H1 (cell line): ENCODE data around the gene ADGRG1. TPM values are rescaled to one million over a fixed set of nuclear protein-coding genes. Genes with fewer than 3 reads are reported as not detected.

Experiments used
- CTCF ChIA-PET: fragments of 300-600 bp; sonication (Branson Sonifier 250); formaldehyde crosslinking; loops from one replicate; lab custom pipeline; 2021; ENCODE audit not compliant: partially characterized antibody; lab: Charles Lee
- POLR2A ChIA-PET: fragments of 300-600 bp; sonication (Branson Sonifier 250); formaldehyde crosslinking; loops from one replicate; lab custom pipeline; 2021; ENCODE audit warnings: inconsistent platforms; ENCODE audit not compliant: partially characterized antibody; lab: Charles Lee
- DNase-seq, 2 experiments: peaks; one replicate each; pipeline versions ENCODE4 v3.0.0 to v3.0.0-alpha.2; 2010 to 2022; ENCODE audit warnings: low spot score in 2 of 2, low read depth in 1 of 2, mixed read lengths in 1 of 2
- FAIRE-seq: peaks from 2 replicates; lab custom pipeline; 2011; peaks lifted over from hg19 to GRCh38; lab: Jason Lieb, UNC
- H2AFZ ChIP-seq: 2 replicates; pipeline ENCODE4 v1.8.1; 2012; ENCODE audit warnings: low read length, inconsistent platforms
- H2AK5ac ChIP-seq: 2 replicates; pipeline ENCODE4 v1.6.1; 2013; ENCODE audit warnings: low read depth, low read length
- H2BK120ac ChIP-seq: replicated peaks from 2 replicates; pipeline ENCODE3; 2013; ENCODE audit warnings: low read depth, low read length, inconsistent platforms
- H2BK12ac ChIP-seq: 2 replicates; pipeline ENCODE4 v1.6.1; 2013; ENCODE audit warnings: low read depth, low read length
- H2BK15ac ChIP-seq: 2 replicates; pipeline ENCODE4 v1.6.1; 2013; ENCODE audit warnings: low read length
- H2BK20ac ChIP-seq: 2 replicates; pipeline ENCODE4 v1.6.1; 2013; ENCODE audit warnings: low read length
- H2BK5ac ChIP-seq: 2 replicates; pipeline ENCODE4 v1.6.1; 2013; ENCODE audit warnings: low read depth, low read length
- H3K14ac ChIP-seq: 2 replicates; pipeline ENCODE4 v1.6.1; 2013; ENCODE audit warnings: inconsistent platforms; ENCODE audit not compliant: insufficient read length
- H3K18ac ChIP-seq: 2 replicates; pipeline ENCODE4 v1.6.1; 2013; ENCODE audit warnings: low read length; ENCODE audit errors: extremely low read depth
- H3K23ac ChIP-seq: 2 replicates; pipeline ENCODE4 v1.6.1; 2013; ENCODE audit warnings: inconsistent platforms; ENCODE audit not compliant: insufficient read length
- H3K23me2 ChIP-seq: 2 replicates; pipeline ENCODE4 v1.6.1; 2013; ENCODE audit warnings: low read depth, low read length
- H3K27ac ChIP-seq: 2 replicates; pipeline ENCODE4 v1.6.1; 2011; ENCODE audit warnings: low read depth, low read length, inconsistent platforms
- H3K27me3 ChIP-seq, 4 experiments: replicated peaks in 1 of 4; 1 replicate in 1 of 4; 2 replicates in 3 of 4; pipeline versions ENCODE4 v1.6.1 to v1.8.1; 2011 to 2013; ENCODE audit warnings: low read length in 3 of 4, mild to moderate bottlenecking in 3 of 4, inconsistent platforms in 2 of 4, mixed read lengths in 2 of 4, moderate library complexity in 1 of 4; ENCODE audit not compliant: control insufficient read depth in 3 of 4, insufficient read depth in 3 of 4; ENCODE audit errors: extremely low read depth in 1 of 4
- H3K36me3 ChIP-seq, 4 experiments: 2 replicates each; pipeline versions ENCODE4 v1.6.1 to v1.8.1; 2011 to 2013; ENCODE audit warnings: mild to moderate bottlenecking in 4 of 4, low read length in 3 of 4, moderate library complexity in 2 of 4, control low read depth in 1 of 4, inconsistent platforms in 1 of 4; ENCODE audit not compliant: insufficient read depth in 4 of 4, control insufficient read depth in 2 of 4
- H3K4ac ChIP-seq: replicated peaks from 2 replicates; pipeline ENCODE3; 2013; ENCODE audit warnings: low read length, low read depth, mixed read lengths, inconsistent platforms; ENCODE audit not compliant: insufficient read length
- H3K4me1 ChIP-seq, 4 experiments: replicated peaks in 1 of 4; 1 replicate in 1 of 4; 2 replicates in 3 of 4; pipeline versions ENCODE4 v1.6.1 to v1.8.1; 2011 to 2013; ENCODE audit warnings: low read length in 3 of 4, inconsistent platforms in 2 of 4, mixed read lengths in 1 of 4; ENCODE audit not compliant: insufficient read depth in 4 of 4, control insufficient read depth in 3 of 4
- H3K4me2 ChIP-seq, 2 experiments: 2 replicates each; pipeline versions ENCODE4 v1.6.1 to v1.8.1; 2011 to 2013; ENCODE audit warnings: low read depth in 2 of 2, low read length in 2 of 2, control low read depth in 1 of 2, inconsistent platforms in 1 of 2, mild to moderate bottlenecking in 1 of 2; ENCODE audit not compliant: insufficient read depth in 1 of 2
- H3K4me3 ChIP-seq, 4 experiments: fragments of 200-600, 300-600 bp in 1 of 4; sonication (generic), shearing (Covaris generic), sonication (Bioruptor Twin) in 1 of 4; 2 replicates each; pipeline versions ENCODE4 v1.5.1 to v1.8.1; 2011 to 2016; ENCODE audit warnings: low read length in 4 of 4, low read depth in 3 of 4, control low read depth in 2 of 4, inconsistent platforms in 2 of 4, mild to moderate bottlenecking in 2 of 4, mixed read lengths in 1 of 4, moderate library complexity in 1 of 4; ENCODE audit not compliant: insufficient read depth in 2 of 4; ENCODE audit errors: extremely low read depth in 1 of 4
- H3K56ac ChIP-seq: replicated peaks from 2 replicates; pipeline ENCODE3; 2013; ENCODE audit warnings: low read depth, mild to moderate bottlenecking, mixed read lengths, low read length, inconsistent platforms; ENCODE audit not compliant: insufficient read length
- H3K79me1 ChIP-seq: 2 replicates; pipeline ENCODE4 v1.6.1; 2013; ENCODE audit warnings: low read depth, low read length, control low read depth
- H3K79me2 ChIP-seq, 2 experiments: 2 replicates each; pipeline versions ENCODE4 v1.6.1 to v1.8.1; 2012 to 2013; ENCODE audit warnings: low read length in 2 of 2, mild to moderate bottlenecking in 2 of 2, inconsistent platforms in 1 of 2; ENCODE audit not compliant: insufficient read depth in 2 of 2, control insufficient read depth in 1 of 2
- H3K9ac ChIP-seq, 4 experiments: replicated peaks in 1 of 4; 1 replicate in 1 of 4; 2 replicates in 3 of 4; pipeline versions ENCODE4 v1.6.1 to v1.8.1; 2011 to 2013; ENCODE audit warnings: low read depth in 3 of 4, low read length in 3 of 4, control low read depth in 2 of 4, mild to moderate bottlenecking in 2 of 4, moderate library complexity in 2 of 4, inconsistent platforms in 1 of 4; ENCODE audit errors: extremely low read depth in 1 of 4
- H3K9me3 ChIP-seq, 2 experiments: 2 replicates each; pipeline versions ENCODE4 v1.6.1 to v1.8.1; 2012 to 2013; ENCODE audit warnings: mild to moderate bottlenecking in 2 of 2, moderate library complexity in 2 of 2, control low read depth in 1 of 2, inconsistent platforms in 1 of 2, low read depth in 1 of 2, low read length in 1 of 2, mixed read lengths in 1 of 2; ENCODE audit not compliant: insufficient read depth in 2 of 2
- H4K20me1 ChIP-seq, 2 experiments: replicated peaks in 1 of 2; 2 replicates each; pipeline versions ENCODE3 to v1.8.1; 2011 to 2013; ENCODE audit warnings: inconsistent platforms in 2 of 2, low read length in 2 of 2, mild to moderate bottlenecking in 1 of 2; ENCODE audit not compliant: insufficient read depth in 2 of 2, control insufficient read depth in 1 of 2
- H4K5ac ChIP-seq: 2 replicates; pipeline ENCODE4 v1.6.1; 2013; ENCODE audit warnings: low read length, low read depth, mixed read lengths, inconsistent platforms; ENCODE audit not compliant: insufficient read length
- H4K8ac ChIP-seq: 2 replicates; pipeline ENCODE4 v1.8.0; 2013; ENCODE audit warnings: mild to moderate bottlenecking, moderate library complexity, low read length, inconsistent platforms; ENCODE audit not compliant: insufficient read depth; ENCODE audit errors: extremely low read depth
- H4K91ac ChIP-seq: replicated peaks from 2 replicates; pipeline ENCODE3; 2013; ENCODE audit warnings: low read length, mixed read lengths, inconsistent platforms; ENCODE audit not compliant: insufficient read length
- ASH2L ChIP-seq: fragments of 200-600, 300-600 bp; sonication (generic); IDR thresholded peaks from one replicate; pipeline ENCODE4 v1.7.1; 2017; ENCODE audit warnings: low read length
- SP4 ChIP-seq: IDR thresholded peaks from 2 replicates; pipeline ENCODE4 v1.6.1; 2012; ENCODE audit warnings: low read length, inconsistent platforms
- WGBS, 2 experiments: shearing (Covaris generic) in 1 of 2; methylation state at CpG; one replicate each; pipeline versions ENCODE4 v1.1.6 to v1.1.7; 2013 to 2015; ENCODE audit warnings: low lambda C conversion rate in 2 of 2, mixed read lengths in 2 of 2, inconsistent platforms in 1 of 2, low coverage in 1 of 2, missing lambda C conversion rate in 1 of 2; ENCODE audit not compliant: insufficient replicate concordance in 2 of 2, insufficient coverage in 1 of 2, insufficient read length in 1 of 2; ENCODE audit errors: extremely low coverage in 1 of 2, missing lambda C conversion rate in 1 of 2; 5-methylcytosine and 5-hydroxymethylcytosine counted together
- polyA plus RNA-seq, 7 experiments: library from polyadenylated mRNA; depleted of rRNA in 3 of 7; stranded (reverse) in 5 of 7; unstranded in 2 of 7; fragments of >200 nt in 5 of 7; fragments of 200-250 nt in 2 of 7; gene quantifications; 1 replicate in 5 of 7; 2 replicates in 1 of 7; 4 replicates in 1 of 7; pipeline versions ENCODE4 v1.2.1 to v1.2.3, GENCODE V29; 2011 to 2013; ENCODE audit warnings: missing spikeins in 2 of 7, mixed read lengths in 2 of 7
- total RNA-seq: library from RNA; stranded (reverse); fragmentation: NEBNext Ultra II Directional; extraction: Animal tissue kit (Norgen Biotek cat#: 25700); gene quantifications from 2 replicates; pipeline ENCODE4 v1.2.1, GENCODE V29; 2021

Gene ADGRG1
- total and polyA plus RNA-seq, 2 of the 8 experiments (the other 6 are each of a cell fraction or from before 2014, with no cell fraction given): 1.3 to 2.6 TPM

DNA sequence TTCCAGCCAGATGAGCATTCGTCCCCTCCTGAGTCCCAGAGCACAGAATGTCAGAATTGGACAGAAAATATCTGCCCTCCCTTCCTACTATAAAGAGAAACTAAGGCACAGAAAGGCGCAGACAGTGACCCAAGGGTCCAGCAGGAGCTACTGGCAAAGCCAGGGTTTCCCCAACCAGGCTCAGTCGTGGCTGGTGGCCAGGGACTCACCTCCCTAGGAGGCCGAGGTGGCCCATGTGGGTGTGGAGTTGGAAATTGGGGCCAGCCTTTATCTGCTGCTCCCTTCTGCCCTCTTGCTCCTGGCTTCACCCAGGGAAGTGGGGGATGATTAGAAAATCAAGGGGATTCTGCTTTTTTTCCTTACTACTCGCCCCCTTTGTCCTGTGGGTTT, 67.2 kb downstream of the ADGRG1 start:
- FAIRE-seq: no peak
- Histone ChIP-seq H3K9ac (no peak overlapping the region), H2BK15ac (no peak overlapping the region), H2AK5ac (no peak overlapping the region), H3K4ac (no peak overlapping the region), H2BK20ac (no peak overlapping the region), H3K79me2 (no peaks in the 10 kb centered on the region), H3K18ac (no peak overlapping the region), H2BK12ac (no peak overlapping the region), H3K14ac (no peak overlapping the region), H3K23ac (no peak overlapping the region), H4K20me1 (no peaks in the 10 kb centered on the region), H3K36me3 (no peaks in the 10 kb centered on the region), H2BK120ac (no peak overlapping the region), H3K27me3 (no peaks in the 10 kb centered on the region), H3K4me2 (no peak overlapping the region), H4K8ac (no peak overlapping the region), H3K4me1 (no peaks in the 10 kb centered on the region; a peak in 1 of 7 replicates), H3K79me1 (no peaks in the 10 kb centered on the region), H4K5ac (no peak overlapping the region), H3K23me2 (0 out of 2 replicates have a peak, but pooled peaks cover 2% of the 10 kb centered on the region), H2BK5ac (no peak overlapping the region), H2AFZ (no peak overlapping the region), H3K56ac (no peak overlapping the region), H4K91ac (no peak overlapping the region), H3K27ac (no peak overlapping the region), H3K9me3 (no peaks in the 10 kb centered on the region), H3K4me3 (no peak overlapping the region)
- DNase-seq: no peak
- POLR2A ChIA-PET: interaction anchor here (0.8 kb wide), 1 partner anchor 31 kb away, joined by 3 read pairs; no protein-coding TSS in a partner anchor
- CTCF ChIA-PET: interaction anchor here (1.0 to 1.5 kb wide), 3 partner anchors 11 to 46 kb away, joined by 3 to 4 read pairs (median 3); no protein-coding TSS in a partner anchor
- WGBS, 2 experiments: 95% methylated on average over 5 of the region's 5 CpGs; no CpG with 5 or more reads in 1 of the 2 experiments
- TF ChIP-seq ASH2L (no peak), SP4 (no peak)
